Skin of body (tissue), 2 donors: ENCODE data around the gene CERT1. TPM values are rescaled to one million over a fixed set of nuclear protein-coding genes. Genes with fewer than 3 reads are reported as not detected.

Experiments
- DNase-seq: peaks from one replicate; lab custom pipeline; 2025; lab: John Stamatoyannopoulos, UW
- total RNA-seq: library from RNA; depleted of rRNA; stranded (reverse); fragments of >200 nt; gene quantifications from one replicate; pipeline ENCODE4 v1.2.3, GENCODE V29; 2014

CERT1 gene
- total RNA-seq, 1 donor from 2014 or later = 43.6 TPM

GRCh38 chr5:75475364-75475763, 36.1 kb downstream of the CERT1 start:
- no peak for DNase-seq

GRCh38 chr5:75473463-75473862, 38.0 kb downstream of the CERT1 start:
- DNase-seq = no peak

GRCh38 chr5:75472973-75473372, 38.5 kb downstream of the CERT1 start:
- no peak for DNase-seq

- no peak for DNase-seq
Observed at GRCh38 chr5:75471193-75471592, 40.2 kb downstream of the CERT1 start.

GRCh38 chr5:75469017-75469416, 42.4 kb downstream of the CERT1 start:
- DNase-seq = no peak

- no peak for DNase-seq
Observed at GRCh38 chr5:75468593-75468992, 42.8 kb downstream of the CERT1 start.

GRCh38 chr5:75466006-75466716, 45.3 kb downstream of the CERT1 start:
- no peak for DNase-seq

- no peak for DNase-seq
Observed at GRCh38 chr5:75465480-75465879, 45.9 kb downstream of the CERT1 start.

GRCh38 chr5:75463726-75464125, 47.7 kb downstream of the CERT1 start:
- DNase-seq = no peak

GRCh38 chr5:75461679-75462078, 49.8 kb downstream of the CERT1 start:
- DNase-seq = peak; percentile 8

- DNase-seq = no peak
Observed at GRCh38 chr5:75460942-75461610, 50.4 kb downstream of the CERT1 start.

GRCh38 chr5:75460532-75460931, 50.9 kb downstream of the CERT1 start:
- no peak for DNase-seq

- DNase-seq = no peak
Observed at GRCh38 chr5:75457691-75458090, 53.7 kb downstream of the CERT1 start.

GRCh38 chr5:75457161-75457560, 54.3 kb downstream of the CERT1 start:
- no peak for DNase-seq

- no peak for DNase-seq
Observed at GRCh38 chr5:75450069-75450468, 61.4 kb downstream of the CERT1 start.

- DNase-seq = no peak
Observed at GRCh38 chr5:75446068-75446467, 65.4 kb downstream of the CERT1 start.

GRCh38 chr5:75441560-75441959, 69.9 kb downstream of the CERT1 start:
- DNase-seq = no peak

GRCh38 chr5:75439276-75439675, 72.2 kb downstream of the CERT1 start:
- DNase-seq = no peak

- DNase-seq = no peak
Observed at GRCh38 chr5:75438722-75439121, 72.7 kb downstream of the CERT1 start.

- DNase-seq = no peak
Observed at GRCh38 chr5:75435096-75435495, 76.3 kb downstream of the CERT1 start.

- no peak for DNase-seq
Observed at GRCh38 chr5:75433814-75434506, 77.5 kb downstream of the CERT1 start.

GRCh38 chr5:75414241-75414640, 97.2 kb downstream of the CERT1 start:
- no peak for DNase-seq
